Epithelial cell of proximal tubule (primary cell): ENCODE measurements around the gene PEDS1. TPM values are rescaled to one million over a fixed set of nuclear protein-coding genes. Genes with fewer than 3 reads are reported as not detected.

Experiments used
- DNase-seq: peaks from one replicate; pipeline ENCODE4 v3.0.0-alpha.2; 2011; ENCODE audit warnings: low read depth
- H3K4me3 ChIP-seq: 2 replicates; pipeline ENCODE4 v1.5.1; 2011; ENCODE audit warnings: low read depth, mild to moderate bottlenecking, low read length
- total RNA-seq: library from RNA; depleted of rRNA; stranded (reverse); fragments of >200 nt; gene quantifications from 2 replicates; pipeline ENCODE4 v1.2.3, GENCODE V29; 2015
- TF ChIP-seq, protein P1 (sequence below): conservative IDR thresholded peaks from 2 replicates; pipeline ENCODE4 v1.5.1; 2012; ENCODE audit warnings: low read depth, mild to moderate bottlenecking, low read length

The PEDS1 gene
- total RNA-seq, 1 donor from 2014 or later: 43.2 TPM

DNA sequence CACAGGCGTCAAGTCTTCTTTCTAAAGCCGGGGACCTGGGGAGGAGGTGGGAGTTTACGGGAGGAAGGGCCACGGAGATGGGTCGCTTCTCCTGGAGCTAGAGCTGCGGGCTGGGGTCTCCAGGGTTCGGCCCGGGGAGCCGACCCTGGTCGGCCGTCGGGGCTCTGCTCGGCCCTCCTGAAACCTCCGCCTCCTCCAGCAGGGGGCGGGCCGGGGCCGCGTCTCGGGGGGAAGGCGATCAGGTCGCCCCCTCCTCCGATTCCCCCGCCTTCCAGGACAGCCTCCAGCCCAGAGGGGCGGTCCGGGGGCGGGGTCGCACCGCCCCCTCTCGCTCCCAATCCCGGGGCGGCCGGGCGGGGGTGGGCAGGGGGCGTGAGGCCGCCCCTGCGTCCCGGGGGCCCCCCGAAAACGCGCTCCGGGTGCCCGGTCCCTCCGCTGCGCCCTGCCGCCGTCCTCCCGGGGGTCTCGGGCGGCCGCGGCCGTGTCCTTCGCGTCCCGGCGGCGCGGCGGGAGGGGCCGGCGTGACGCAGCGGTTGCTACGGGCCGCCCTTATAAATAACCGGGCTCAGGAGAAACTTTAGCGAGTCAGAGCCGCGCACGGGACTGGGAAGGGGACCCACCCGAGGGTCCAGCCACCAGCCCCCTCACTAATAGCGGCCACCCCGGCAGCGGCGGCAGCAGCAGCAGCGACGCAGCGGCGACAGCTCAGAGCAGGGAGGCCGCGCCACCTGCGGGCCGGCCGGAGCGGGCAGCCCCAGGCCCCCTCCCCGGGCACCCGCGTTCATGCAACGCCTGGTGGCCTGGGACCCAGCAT lies 36.9 kb upstream of the PEDS1 start, which contains the start of gene CEBPB:
Gene CEBPB (plus strand): TSS at position 580 of the 814 bp plus-strand sequence. CDS start 204 bp downstream, at position 784.
- TF ChIP-seq, protein P1, sequence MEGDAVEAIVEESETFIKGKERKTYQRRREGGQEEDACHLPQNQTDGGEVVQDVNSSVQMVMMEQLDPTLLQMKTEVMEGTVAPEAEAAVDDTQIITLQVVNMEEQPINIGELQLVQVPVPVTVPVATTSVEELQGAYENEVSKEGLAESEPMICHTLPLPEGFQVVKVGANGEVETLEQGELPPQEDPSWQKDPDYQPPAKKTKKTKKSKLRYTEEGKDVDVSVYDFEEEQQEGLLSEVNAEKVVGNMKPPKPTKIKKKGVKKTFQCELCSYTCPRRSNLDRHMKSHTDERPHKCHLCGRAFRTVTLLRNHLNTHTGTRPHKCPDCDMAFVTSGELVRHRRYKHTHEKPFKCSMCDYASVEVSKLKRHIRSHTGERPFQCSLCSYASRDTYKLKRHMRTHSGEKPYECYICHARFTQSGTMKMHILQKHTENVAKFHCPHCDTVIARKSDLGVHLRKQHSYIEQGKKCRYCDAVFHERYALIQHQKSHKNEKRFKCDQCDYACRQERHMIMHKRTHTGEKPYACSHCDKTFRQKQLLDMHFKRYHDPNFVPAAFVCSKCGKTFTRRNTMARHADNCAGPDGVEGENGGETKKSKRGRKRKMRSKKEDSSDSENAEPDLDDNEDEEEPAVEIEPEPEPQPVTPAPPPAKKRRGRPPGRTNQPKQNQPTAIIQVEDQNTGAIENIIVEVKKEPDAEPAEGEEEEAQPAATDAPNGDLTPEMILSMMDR: peak; percentile 66
- H3K4me3 ChIP-seq: peak within 1 kb of the TSS; percentile 84
- DNase-seq: no peak

DNA sequence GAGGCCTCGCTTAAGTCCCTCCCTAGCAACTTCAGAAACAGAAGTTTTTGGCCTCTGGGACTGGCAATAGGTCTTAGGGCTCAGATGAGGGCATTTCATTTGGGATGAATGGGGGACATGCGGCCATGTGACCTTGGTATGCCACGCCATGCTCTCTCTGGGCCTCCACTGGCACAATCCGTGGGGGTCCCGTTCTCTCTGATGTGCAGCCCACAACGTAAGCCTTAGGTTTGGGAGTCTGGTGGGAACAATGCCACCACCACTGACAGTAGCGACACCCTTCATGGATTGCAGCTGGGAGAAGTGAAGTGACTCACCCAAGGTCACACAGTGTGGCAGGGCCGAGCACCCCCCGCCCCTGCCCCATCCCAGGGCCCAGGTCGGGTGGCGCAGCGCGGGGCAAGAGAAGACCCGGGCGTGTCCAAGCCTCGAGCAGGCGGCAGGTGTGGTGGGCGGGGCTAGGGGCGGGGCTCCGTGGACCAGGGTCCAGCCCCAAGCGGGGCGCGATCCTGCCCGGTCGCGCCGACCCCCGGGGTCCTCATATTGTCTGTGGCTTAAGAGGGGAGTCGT lies 36.2 kb upstream of the PEDS1 start:
- peak overlapping the region; percentile 84 for H3K4me3 ChIP-seq
- TF ChIP-seq, protein P1: no peak
- no peak for DNase-seq

DNA sequence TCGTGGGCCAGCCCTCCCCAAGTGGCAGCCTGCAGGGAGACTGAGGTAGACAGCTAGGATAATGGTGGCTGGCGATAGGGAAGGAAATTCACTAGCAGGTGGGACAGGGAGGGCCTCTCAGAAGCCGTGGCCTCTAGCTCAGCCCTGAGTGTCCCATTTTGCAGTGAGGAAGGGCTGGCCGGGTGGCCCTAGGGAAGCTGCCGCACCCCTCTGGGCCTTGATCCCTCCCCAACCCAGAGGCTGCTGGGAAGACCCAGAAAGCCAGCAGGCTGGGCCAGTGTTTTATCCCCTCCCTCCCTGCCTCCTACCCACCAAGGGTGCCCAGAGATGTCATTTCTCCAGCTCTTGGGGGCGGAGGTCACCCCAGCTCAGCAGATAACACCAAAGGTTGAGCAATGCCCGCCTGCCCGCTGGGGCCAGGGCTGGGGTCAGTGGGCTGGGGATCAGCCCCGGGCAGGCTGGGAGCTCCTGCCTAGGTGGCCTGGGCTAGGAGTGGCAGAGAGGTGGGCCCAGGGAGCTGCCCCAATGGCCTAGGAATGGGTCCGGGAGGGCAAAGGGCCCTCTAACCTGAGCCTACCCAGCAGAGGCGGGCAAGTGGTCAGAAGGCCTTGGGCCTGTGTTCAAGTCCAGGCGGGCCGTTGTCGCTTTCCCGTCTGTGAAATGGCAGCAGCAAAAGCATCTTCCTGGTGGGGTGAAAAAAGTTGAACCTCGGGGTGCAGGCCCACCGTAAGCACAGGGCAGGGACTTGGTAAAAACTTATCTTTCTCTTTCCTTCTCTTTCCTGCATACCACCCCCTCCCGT lies 35.6 kb upstream of the PEDS1 start:
- H3K4me3 ChIP-seq: no peak overlapping the region
- TF ChIP-seq, protein P1: no peak
- no peak for DNase-seq

DNA sequence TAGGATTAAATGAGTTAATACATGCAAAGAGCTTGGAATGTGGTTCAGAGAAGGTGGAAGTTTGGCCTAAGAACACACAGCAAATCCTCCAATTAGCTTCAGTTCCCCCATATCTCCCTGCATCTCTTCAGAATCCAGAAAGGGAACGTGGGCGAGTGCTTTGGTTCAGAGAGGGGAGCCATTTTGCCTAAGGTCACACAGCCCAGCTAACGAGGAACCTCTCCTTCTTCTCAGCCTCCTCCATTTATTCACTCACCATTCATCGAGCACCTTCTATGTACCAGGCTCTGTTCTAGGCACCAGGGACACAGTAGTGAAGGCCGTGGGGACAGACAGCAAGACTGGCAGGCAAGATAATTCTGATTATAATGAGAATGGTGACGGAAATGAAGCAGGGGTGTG lies 34.8 kb upstream of the PEDS1 start:
- H3K4me3 ChIP-seq: no peak overlapping the region
- TF ChIP-seq, protein P1: no peak
- DNase-seq: no peak

DNA sequence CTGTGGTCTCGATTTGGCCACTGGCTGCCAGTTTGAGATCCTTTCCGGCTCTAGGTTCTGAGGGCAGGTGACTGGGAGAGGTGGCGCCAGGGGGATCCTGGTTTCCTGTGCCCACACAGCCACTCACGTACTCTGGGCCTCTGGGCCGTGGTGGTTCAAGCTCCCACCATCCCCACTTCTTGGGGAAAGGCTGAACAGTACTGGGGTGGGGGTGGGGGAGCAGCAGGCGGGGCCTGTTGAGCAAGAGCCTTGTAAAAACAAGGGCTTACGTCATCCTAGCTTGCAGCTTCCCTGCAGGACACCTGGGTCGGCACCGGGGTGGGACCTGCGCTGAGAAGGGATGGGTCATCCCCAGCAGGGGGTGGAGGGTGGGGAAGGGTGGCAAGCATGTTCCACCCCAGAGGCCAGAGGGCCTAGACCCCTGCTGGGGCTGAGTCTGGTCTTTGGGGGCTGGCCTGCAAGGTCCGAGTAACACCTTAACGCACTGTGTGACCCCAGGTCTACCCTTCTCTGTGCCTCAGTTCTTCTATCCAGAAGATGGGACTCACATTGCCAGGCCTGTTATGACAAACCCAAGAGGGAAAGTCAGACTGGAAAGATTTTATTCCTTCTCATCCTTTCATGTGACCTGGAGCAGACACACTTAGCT lies 34.0 kb upstream of the PEDS1 start:
- DNase-seq: no peak

DNA sequence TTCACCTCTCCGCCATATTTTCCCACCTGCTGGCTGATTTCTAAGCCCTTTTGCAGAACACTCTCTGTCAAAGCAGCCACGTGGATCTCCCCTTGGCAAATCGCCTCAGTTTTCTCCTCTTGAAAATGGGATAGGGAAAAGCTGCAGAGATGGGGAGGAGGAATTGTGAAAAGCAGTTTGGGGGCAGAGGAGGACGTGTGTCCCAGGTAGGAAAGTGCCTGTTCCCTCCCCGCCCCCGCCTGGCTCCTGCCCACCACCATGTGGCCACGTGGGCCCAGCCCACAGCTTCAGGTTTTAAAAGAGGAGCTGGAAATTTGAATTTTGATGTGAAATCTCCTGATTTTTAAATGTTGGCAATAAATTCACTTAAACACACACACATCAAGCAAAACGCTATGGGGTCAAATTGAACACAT lies 33.5 kb upstream of the PEDS1 start:
- no peak for DNase-seq
- TF ChIP-seq, protein P1: peak; percentile 10

More for the DNA sequence above, 34.0 kb upstream of the PEDS1 start:
- TF ChIP-seq, protein P1: no peak
- H3K4me3 ChIP-seq: no peak overlapping the region

More for the DNA sequence above, 33.5 kb upstream of the PEDS1 start:
- H3K4me3 ChIP-seq: no peak overlapping the region
